SIG-M5 (cell line): Measurements from ENCODE around the gene FTCD.

ENCODE experiments used
- DNase-seq: peaks from one replicate; lab custom pipeline; 2025; lab: John Stamatoyannopoulos, UW

The FTCD gene

DNA sequence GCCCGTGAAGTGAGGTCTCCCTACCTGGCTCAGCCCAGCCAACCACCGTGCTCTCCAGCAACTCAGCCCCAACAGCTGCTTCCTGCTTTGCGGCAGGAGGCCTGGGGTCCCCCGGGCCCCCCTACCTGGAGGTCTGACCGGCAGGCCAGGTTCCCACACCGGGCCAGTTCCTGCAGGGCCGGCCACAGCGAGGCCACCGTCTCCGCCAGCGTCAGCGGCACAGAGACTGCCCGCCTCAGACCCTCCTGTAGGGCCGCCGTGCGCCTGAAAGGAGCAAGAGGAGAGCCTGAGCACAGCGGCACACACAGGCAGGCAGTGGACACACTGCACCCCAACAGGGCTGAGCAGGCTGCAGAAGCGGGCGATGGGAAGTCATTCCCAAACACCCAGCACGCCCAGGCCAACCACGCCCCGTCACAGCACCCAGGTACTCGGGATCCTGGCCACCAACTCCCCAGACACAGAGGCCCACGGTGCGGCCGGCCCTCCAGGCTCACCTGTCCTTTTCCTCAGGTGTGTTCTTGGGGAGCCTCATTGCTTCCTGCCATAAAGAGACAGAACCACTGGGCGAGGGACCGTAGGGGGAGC is 16.9 kb downstream of the FTCD start:
- no peak for DNase-seq

- no peak for DNase-seq
Measured at GRCh38 chr21:46137908-46138307, 17.5 kb downstream of the FTCD start.

DNA sequence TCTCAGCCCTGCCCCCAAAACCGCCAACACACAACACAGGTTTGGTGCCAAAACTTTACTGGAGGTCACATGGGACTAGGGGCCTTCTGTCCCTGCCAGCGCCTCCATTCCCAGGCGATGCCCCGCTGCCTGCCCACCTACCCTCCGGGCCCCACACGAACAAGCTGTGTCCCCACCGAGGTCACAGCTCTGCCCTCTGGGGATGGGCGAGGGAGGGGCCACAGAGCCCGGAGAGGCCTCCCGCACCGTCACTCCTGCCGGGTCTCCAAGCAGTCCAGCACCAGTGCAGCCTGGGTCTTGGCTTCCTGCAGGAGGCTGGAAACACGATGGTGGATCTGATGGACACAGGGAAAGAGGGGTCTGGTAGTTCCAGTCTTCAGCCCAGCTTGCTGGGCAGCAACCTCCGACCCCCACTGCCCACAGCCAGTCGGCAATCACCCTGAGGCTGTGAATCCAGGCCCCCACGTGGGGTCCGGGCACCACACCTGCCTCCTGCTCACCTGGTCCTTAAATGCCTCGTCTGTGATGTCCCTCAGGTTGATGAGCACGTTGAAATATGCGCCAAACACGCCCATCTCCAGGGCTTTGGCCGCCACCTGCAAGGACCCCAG is 18.5 kb downstream of the FTCD start:
- DNase-seq: no peak

DNA sequence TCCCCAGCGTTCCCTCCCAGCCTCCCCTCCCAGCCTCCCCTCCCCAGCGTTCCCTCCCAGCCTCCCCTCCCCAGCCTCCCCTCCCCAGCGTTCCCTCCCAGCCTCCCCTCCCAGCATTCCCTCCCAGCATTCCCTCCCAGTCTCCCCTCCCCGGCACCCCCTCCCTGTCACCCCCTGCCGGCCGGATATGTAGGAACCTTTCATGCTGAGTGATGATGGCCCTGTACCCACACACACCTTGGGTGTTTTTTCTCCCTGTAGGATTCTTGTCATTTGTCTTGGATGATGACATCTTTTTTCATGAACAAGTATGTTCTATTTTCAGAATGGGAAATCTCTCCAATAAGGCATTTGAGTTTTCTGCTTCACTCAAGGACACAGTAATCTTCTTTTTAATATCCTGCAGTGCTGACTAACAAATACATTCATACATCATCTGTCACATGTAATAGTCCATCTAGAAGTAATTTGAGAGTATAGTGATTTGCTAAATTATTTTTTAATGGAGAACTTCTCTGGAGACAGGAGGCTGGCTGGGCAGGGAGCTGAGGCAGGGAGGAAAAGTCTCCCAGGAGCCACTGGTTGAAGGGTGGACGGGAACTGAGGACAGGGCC is 19.5 kb downstream of the FTCD start:
- DNase-seq: no peak

DNA sequence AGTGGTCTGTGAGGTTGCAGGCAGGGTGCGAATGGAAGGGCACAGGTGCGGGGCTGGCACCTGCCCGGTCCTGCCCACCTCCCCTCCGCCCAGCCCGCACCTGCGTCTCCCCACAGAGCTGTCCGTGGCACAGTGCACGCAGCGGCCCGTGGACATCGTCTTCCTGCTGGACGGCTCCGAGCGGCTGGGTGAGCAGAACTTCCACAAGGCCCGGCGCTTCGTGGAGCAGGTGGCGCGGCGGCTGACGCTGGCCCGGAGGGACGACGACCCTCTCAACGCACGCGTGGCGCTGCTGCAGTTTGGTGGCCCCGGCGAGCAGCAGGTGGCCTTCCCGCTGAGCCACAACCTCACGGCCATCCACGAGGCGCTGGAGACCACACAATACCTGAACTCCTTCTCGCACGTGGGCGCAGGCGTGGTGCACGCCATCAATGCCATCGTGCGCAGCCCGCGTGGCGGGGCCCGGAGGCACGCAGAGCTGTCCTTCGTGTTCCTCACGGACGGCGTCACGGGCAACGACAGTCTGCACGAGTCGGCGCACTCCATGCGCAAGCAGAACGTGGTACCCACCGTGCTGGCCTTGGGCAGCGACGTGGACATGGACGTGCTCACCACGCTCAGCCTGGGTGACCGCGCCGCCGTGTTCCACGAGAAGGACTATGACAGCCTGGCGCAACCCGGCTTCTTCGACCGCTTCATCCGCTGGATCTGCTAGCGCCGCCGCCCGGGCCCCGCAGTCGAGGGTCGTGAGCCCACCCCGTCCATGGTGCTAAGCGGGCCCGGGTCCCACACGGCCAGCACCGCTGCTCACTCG is 23.3 kb downstream of the FTCD start:
- no peak for DNase-seq

- DNase-seq: no peak
Measured at GRCh38 chr21:46131588-46131837, 23.9 kb downstream of the FTCD start.

GRCh38 chr21:46130831-46131587 is 24.4 kb downstream of the FTCD start:
- DNase-seq: no peak

- DNase-seq: no peak
Measured at GRCh38 chr21:46129846-46130651, 25.3 kb downstream of the FTCD start.

DNA sequence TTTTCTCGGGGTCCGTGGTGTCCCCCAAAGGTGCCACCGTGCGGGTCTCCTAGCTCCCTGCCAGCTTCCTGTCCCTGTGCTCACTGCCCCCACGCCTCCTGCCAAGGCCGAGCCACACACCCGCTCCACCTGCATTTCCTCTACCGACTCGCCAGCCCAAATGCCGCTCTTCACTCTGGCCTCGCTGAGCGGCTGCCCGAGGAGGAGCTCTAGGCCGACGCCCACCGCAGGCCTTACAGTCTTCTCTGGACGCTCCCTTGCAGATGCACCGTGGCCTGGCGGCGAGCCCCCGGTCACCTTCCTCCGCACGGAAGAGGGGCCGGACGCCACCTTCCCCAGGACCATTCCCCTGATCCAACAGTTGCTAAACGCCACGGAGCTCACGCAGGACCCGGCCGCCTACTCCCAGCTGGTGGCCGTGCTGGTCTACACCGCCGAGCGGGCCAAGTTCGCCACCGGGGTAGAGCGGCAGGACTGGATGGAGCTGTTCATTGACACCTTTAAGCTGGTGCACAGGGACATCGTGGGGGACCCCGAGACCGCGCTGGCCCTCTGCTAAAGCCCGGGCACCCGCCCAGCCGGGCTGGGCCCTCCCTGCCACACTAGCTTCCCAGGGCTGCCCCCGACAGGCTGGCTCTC is 26.3 kb downstream of the FTCD start:
- no peak for DNase-seq

DNA sequence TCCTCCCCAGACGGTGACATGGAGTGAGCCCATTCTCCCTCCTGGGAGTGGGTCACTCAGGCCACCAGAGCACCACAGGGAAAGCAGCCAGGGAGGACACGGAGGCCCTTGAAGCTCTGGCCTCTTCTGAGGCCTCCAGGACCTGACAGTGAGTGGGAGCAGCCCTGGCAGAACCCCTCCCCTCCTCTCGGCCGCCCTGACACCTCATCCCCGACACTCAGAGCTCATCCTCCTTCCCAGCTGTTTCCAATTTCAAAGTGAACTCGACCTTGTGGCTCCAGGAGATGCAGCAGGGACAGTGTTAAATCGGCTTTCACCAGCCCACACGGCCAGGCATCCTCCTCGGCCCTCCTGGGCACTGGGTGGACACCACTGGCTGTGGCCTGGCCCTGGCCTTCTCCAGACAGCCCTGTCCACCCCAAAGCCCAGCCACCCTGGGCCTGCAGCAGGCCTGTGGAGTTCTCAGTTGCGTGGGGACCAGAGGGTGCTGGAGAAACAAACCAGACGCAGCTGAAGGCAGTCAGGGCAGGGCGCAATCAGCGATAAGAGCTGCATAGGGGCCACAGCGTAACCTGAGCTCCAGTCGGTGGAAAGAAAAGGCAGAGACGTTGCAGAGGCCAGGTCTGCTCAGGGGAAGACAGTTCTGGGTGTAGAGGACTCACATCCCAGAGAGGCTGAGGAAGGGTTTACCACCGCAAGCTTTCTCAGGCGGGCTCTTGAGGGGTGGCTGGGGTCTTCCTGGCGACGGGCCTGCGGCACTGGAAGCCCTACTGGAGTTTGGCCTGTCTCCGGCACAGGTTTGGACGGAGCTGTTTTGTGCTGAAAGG is 27.1 kb downstream of the FTCD start:
- no peak for DNase-seq

DNA sequence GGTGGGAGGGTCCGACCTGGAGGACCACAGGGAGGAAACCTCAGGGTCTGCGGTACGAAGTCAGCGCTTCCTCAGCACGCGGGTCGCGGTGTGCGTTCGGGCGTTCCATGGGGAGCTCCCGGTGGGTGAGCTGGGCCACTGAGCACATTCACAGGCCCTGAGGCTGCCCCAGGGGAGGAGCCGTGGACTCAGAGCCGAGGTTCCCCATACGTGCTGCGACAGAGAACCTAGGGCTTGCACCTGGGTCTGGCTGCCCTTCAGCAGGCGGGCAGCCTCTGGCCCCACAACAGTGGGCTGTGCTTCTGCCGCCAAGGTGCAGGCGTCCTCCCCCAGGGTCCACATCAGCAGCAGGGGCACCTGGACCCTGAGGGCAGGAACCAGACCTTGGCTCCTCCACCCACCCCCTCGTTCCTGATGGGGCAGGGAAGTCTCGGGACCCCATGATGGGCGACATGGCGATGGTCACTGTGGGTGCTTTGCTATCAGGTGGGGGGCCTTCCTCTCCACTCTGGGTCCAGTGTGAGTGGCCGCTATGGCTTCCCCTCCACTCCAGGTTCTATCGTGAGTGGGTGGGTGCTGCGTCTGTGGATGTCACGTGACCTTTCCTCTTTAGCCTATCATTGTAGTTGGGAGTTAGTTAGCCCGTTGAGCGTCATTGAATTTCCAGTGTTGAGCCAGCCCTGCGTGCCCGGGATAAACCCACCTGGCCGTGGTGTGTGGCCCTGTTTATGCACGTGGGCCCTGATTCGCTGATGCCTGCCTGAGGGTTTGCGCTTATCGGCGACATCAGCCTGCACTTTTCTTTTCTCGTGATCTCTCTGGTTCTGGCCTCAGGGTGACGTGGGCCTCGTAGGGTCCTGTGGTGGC is 27.9 kb downstream of the FTCD start:
- DNase-seq: no peak

DNA sequence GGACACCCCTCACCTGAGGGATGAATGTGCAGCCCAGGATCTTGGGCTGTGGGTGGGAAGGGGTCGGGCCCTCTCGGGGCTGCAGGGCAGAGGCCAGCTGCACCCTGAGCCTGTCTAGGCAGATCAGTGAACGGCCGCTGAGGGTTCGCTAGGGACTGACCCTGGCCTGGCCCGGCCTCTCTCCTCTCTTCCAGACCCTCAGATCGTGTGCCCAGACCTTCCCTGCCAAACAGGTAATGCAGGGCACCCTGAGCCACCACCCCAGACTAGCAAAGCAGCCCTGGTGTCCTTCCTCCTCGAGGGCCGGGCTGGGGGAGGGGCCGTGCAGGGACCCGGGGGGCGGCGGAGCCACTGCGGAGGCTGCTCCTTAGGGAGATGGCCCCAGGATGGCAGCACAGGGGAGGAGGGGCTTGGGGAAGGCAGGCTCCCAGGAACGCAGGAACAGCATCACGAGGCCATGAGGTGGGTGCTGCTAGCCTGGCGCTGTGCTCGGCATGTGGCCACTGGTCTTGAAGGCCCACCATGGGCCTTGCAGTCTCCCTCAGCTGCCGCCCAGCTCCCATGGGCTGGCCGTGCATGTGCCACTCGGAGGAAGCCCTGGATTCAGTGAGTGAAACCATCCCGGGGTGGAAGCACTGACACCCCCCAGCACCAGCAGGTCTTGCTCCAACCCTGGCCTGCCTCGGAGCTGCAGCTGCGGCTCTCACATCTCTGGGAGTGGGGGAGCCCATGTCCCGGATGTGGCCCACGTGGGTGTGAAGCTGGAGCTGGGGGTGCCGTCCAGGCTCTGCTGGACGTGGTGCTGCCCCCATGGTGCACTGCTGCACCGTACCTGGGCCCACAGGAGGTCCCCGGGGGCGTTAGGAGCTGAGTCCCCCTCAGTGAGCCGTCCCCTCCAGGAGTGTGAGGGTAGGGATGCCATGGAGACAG is 28.8 kb downstream of the FTCD start:
- DNase-seq: no peak

GRCh38 chr21:46125846-46126301 is 29.5 kb downstream of the FTCD start:
- no peak for DNase-seq

- no peak for DNase-seq
Measured at GRCh38 chr21:46124926-46125845, 30.2 kb downstream of the FTCD start.

DNA sequence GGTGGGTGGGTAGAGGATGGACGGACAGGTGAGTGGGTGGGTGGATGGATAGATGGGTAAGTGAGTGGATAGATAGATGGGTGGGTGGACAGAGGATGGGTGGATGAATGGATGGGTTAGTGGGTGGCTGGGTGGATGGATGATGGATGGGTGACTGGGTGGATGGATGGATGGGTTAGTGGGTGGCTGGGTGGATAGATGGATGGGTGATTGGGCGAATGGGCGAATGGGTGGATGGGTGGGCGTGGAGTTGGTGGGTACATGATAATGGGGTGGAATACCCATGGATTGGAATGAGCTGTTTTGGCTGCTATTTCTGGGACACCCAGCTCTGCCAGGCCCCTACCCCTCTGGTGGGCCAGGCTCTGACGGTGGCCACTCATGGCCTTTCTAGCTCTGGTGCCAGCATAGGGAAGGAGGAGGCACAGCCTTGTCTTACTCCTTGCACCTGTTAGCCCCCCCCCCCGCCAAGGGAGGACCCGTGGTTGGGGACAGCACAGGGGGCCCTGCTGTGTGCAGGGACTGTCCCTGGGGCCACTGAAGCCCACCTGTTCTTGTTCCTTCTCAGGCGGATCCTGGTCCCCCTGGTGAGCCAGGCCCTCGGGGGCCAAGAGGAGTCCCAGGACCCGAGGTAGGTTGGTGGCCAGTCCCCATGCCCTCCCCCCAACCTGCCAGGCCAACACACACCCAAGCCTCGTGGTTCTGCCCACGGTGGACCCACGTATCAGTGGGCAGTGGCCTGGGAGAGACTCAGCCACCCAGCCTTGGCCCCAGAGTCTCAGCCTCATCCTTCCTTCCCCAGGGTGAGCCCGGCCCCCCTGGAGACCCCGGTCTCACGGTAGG is 31.1 kb downstream of the FTCD start:
- DNase-seq: no peak
